ENCODE measurements around the gene ABI1. TPM values are rescaled to one million over a fixed set of nuclear protein-coding genes. Genes with fewer than 3 reads are reported as not detected.

Gene ABI1
- total and polyA plus RNA-seq, 4 donors: 10.7 to 18.3 (median 14.3) TPM

GRCh38 chr10:26805567-26806245, 55.1 kb downstream of the ABI1 start:
- Histone ChIP-seq H3K4me3 (ENCODE audit: low read depth in 1 of 3, low read length in 3 of 3) (no peak overlapping the region), H3K27ac (ENCODE audit: low read depth in 1 of 2, low read length in 2 of 2) (no peak overlapping the region), H3K27me3 (ENCODE audit: control insufficient read depth in 4 of 4, insufficient read depth in 4 of 4, low read length in 3 of 4) (no peaks in the 10 kb centered on the region), H3K9me3 (ENCODE audit: control insufficient read depth in 4 of 4, low read length in 3 of 4) (no peaks in the 10 kb centered on the region), H3K9ac (ENCODE audit: low read depth in 1 of 2, low read length in 2 of 2) (no peak overlapping the region), H3K36me3 (ENCODE audit: control insufficient read depth in 4 of 4, insufficient read depth in 3 of 4, low read depth in 1 of 4, low read length in 3 of 4) (no peaks in the 10 kb centered on the region), H3K4me1 (ENCODE audit: control insufficient read depth in 4 of 4, insufficient read depth in 4 of 4, low read length in 3 of 4) (peaks cover 2 to 17% (median 6%) of the 10 kb centered on the region in 4 donors)
- no peak for DNase-seq (ENCODE audit: low spot score)
- WGBS: 74% methylated on average over 2 of the region's 2 CpGs
- no peak for TF ChIP-seq FOXA2 (IDR thresholded peaks at IDR 0.05)
- no peak for TF ChIP-seq RAD21 (IDR thresholded peaks at IDR 0.05)
- TF ChIP-seq FOXA1 (IDR thresholded peaks at IDR 0.05): no peak
- TF ChIP-seq CTCF (IDR thresholded peaks at IDR 0.05; ENCODE audit: low read depth, low read length, missing input control): no peak
- TF ChIP-seq, protein P1, sequence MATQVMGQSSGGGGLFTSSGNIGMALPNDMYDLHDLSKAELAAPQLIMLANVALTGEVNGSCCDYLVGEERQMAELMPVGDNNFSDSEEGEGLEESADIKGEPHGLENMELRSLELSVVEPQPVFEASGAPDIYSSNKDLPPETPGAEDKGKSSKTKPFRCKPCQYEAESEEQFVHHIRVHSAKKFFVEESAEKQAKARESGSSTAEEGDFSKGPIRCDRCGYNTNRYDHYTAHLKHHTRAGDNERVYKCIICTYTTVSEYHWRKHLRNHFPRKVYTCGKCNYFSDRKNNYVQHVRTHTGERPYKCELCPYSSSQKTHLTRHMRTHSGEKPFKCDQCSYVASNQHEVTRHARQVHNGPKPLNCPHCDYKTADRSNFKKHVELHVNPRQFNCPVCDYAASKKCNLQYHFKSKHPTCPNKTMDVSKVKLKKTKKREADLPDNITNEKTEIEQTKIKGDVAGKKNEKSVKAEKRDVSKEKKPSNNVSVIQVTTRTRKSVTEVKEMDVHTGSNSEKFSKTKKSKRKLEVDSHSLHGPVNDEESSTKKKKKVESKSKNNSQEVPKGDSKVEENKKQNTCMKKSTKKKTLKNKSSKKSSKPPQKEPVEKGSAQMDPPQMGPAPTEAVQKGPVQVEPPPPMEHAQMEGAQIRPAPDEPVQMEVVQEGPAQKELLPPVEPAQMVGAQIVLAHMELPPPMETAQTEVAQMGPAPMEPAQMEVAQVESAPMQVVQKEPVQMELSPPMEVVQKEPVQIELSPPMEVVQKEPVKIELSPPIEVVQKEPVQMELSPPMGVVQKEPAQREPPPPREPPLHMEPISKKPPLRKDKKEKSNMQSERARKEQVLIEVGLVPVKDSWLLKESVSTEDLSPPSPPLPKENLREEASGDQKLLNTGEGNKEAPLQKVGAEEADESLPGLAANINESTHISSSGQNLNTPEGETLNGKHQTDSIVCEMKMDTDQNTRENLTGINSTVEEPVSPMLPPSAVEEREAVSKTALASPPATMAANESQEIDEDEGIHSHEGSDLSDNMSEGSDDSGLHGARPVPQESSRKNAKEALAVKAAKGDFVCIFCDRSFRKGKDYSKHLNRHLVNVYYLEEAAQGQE (IDR thresholded peaks at IDR 0.05): no peak

DNA sequence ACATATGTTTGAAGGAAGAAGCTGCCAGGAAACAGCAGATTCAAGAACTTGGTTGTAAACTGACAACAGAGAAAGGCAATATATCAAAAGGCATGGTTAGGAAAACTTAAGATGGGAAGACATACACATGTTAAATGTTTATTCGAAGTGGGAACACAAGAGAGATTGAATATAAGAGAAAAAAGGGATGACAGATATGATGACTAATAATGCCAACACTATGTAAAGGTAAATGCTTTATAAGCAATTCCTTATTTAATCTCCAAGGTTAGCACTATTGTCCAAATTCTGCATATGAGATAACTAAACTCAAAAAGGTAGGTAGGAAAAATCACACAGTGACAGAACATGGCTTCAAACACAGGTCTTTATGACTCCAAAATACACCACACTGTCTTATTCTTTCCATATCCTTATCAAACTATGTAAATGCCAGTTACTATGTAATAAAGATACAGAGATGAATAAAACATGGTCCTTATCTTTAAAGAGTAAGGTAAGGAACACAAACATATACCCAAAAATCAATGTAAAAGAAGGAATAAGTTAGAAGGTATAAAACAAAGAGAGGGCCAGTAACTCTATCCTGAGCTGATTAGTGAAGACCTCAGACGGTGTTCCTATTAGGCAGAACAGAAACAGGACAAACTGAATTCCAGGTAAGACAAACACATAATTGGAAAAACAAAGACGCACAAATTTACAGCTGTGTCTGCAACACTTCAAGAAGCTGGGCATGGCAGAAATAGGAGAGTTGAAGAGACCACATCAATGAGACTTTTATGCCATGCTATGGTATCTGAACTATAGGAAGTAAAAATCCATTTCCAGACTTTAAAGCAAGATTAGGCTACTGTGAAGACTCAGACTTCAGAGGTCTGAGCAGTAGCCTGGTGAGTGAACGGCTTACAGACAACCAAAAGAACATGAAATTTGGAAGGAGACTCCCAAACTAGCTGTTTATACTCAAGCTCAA, 56.1 kb downstream of the ABI1 start:
- Histone ChIP-seq H3K9ac (ENCODE audit: low read depth in 1 of 2, low read length in 2 of 2) (no peak overlapping the region), H3K27me3 (ENCODE audit: control insufficient read depth in 4 of 4, insufficient read depth in 4 of 4, low read length in 3 of 4) (no peaks in the 10 kb centered on the region), H3K4me3 (ENCODE audit: low read depth in 1 of 3, low read length in 3 of 3) (no peak overlapping the region), H3K9me3 (ENCODE audit: control insufficient read depth in 4 of 4, low read length in 3 of 4) (no peaks in the 10 kb centered on the region), H3K36me3 (ENCODE audit: control insufficient read depth in 4 of 4, insufficient read depth in 3 of 4, low read depth in 1 of 4, low read length in 3 of 4) (no peaks in the 10 kb centered on the region), H3K4me1 (ENCODE audit: control insufficient read depth in 4 of 4, insufficient read depth in 4 of 4, low read length in 3 of 4) (peaks cover 2 to 17% (median 6%) of the 10 kb centered on the region in 4 donors), H3K27ac (ENCODE audit: low read depth in 1 of 2, low read length in 2 of 2) (no peak overlapping the region)
- 88% methylated on average over 4 of the region's 4 CpGs for WGBS
- no peak for DNase-seq (ENCODE audit: low spot score)
- TF ChIP-seq CTCF (IDR thresholded peaks at IDR 0.05; ENCODE audit: low read depth, low read length, missing input control) (no peak), SP1 (IDR thresholded peaks at IDR 0.05) (no peak), GABPA (IDR thresholded peaks at IDR 0.05 in 1 of 2, conservative IDR thresholded peaks at IDR 0.05 in 1 of 2) (no peak), JUND (IDR thresholded peaks at IDR 0.05) (no peak), ZBTB33 (IDR thresholded peaks at IDR 0.05) (no peak), EGR1 (IDR thresholded peaks at IDR 0.05; ENCODE audit: low read depth in 2 of 2) (no peak), HNF4A (conservative IDR thresholded peaks at IDR 0.05) (no peak), YY1 (IDR thresholded peaks at IDR 0.05) (no peak), NR2F2 (IDR thresholded peaks at IDR 0.05) (no peak), RXRA (IDR thresholded peaks at IDR 0.05) (no peak), HNF4G (IDR thresholded peaks at IDR 0.05) (no peak), RAD21 (IDR thresholded peaks at IDR 0.05) (no peak)
- TF ChIP-seq, protein P1 (IDR thresholded peaks at IDR 0.05): no peak

Data from liver (tissue), 9 donors.